Body of pancreas (tissue), 4 donors: ENCODE results near the gene CPN1.

Experiments used
- POLR2A ChIP-seq, 3 donors: fragments of 450-650 bp; IDR thresholded peaks; one replicate each; pipeline ENCODE4 v1.6.1; 2016; ENCODE audit warnings: antibody characterized with exemption in 3 of 3, mild to moderate bottlenecking in 2 of 3
- TF ChIP-seq, protein P1 (sequence below), 7 experiments: fragments of 450-650 bp in 4 of 7; fragments of 200-600 bp in 3 of 7; sonication (generic) in 3 of 7; IDR thresholded peaks; one replicate each; pipeline ENCODE4 v1.5.1; 2016 to 2019; ENCODE audit warnings: antibody characterized with exemption in 7 of 7

GRCh38 chr10:100072514-100072913, 9.2 kb downstream of the CPN1 start:
- TF ChIP-seq POLR2A (IDR thresholded peaks at IDR 0.05) = no peak
- TF ChIP-seq, protein P1, sequence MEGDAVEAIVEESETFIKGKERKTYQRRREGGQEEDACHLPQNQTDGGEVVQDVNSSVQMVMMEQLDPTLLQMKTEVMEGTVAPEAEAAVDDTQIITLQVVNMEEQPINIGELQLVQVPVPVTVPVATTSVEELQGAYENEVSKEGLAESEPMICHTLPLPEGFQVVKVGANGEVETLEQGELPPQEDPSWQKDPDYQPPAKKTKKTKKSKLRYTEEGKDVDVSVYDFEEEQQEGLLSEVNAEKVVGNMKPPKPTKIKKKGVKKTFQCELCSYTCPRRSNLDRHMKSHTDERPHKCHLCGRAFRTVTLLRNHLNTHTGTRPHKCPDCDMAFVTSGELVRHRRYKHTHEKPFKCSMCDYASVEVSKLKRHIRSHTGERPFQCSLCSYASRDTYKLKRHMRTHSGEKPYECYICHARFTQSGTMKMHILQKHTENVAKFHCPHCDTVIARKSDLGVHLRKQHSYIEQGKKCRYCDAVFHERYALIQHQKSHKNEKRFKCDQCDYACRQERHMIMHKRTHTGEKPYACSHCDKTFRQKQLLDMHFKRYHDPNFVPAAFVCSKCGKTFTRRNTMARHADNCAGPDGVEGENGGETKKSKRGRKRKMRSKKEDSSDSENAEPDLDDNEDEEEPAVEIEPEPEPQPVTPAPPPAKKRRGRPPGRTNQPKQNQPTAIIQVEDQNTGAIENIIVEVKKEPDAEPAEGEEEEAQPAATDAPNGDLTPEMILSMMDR (IDR thresholded peaks at IDR 0.05) = no peak
